Activated CD4-positive, alpha-beta memory T cell treated with anti-CD3 and anti-CD28 coated beads for 36 hours (primary cell): ENCODE data around the gene PPP1R12B. TPM values are rescaled to one million over a fixed set of nuclear protein-coding genes. Genes with fewer than 3 reads are reported as not detected.
"Not testable (repeated sequence)": the region's sequence is repeated elsewhere in the genome, so short reads cannot be mapped to it uniquely, and the experiment has no call there.

ENCODE experiments used
- CTCF ChIA-PET: fragments of 350-600 bp; sonication (Branson Sonifier 250); formaldehyde crosslinking; loops from one replicate; lab custom pipeline; 2021; ENCODE audit warnings: antibody characterized with exemption, inconsistent platforms; lab: Charles Lee
- POLR2A ChIA-PET: fragments of 350-600 bp; sonication (Branson Sonifier 250); formaldehyde crosslinking; loops from one replicate; lab custom pipeline; 2021; ENCODE audit warnings: antibody characterized with exemption; lab: Charles Lee
- DNase-seq: peaks from one replicate; pipeline ENCODE4 v3.0.0-alpha.2; 2020
- H3K27ac Mint-ChIP-seq: one replicate; pipeline ENCODE4 v1.8.0; 2021; ENCODE audit warnings: mixed read lengths
- H3K27me3 Mint-ChIP-seq: one replicate; pipeline ENCODE4 v1.8.0; 2021; ENCODE audit warnings: mixed read lengths
- H3K36me3 Mint-ChIP-seq: one replicate; pipeline ENCODE4 v1.8.0; 2021; ENCODE audit warnings: mixed read lengths
- H3K4me1 Mint-ChIP-seq: one replicate; pipeline ENCODE4 v1.8.0; 2021; ENCODE audit warnings: low read depth, mixed read lengths
- H3K4me3 Mint-ChIP-seq: one replicate; pipeline ENCODE4 v1.8.0; 2021; ENCODE audit warnings: mild to moderate bottlenecking, mixed read lengths
- H3K9me3 Mint-ChIP-seq: one replicate; pipeline ENCODE4 v1.8.0; 2021; ENCODE audit warnings: mixed read lengths
- intact Hi-C: fragments of 100-400 bp; cut with micrococcal nuclease; formaldehyde crosslinking; loops from one replicate; pipeline ENCODE4 v1.15.1; 2023
- total RNA-seq, 2 experiments: library from RNA; stranded (reverse); gene quantifications; one replicate each; pipeline ENCODE4 v1.2.3, GENCODE V29; 2021

Gene PPP1R12B
- total RNA-seq, 2 experiments from 2014 or later = 8.2 to 8.6 TPM

- peak overlapping the region; percentile 18 for H3K27ac Mint-ChIP-seq
- CTCF ChIA-PET = interaction anchor here (1.0 to 1.4 kb wide), 2 partner anchors 159 to 437 kb away, joined by 3 read pairs; no protein-coding TSS in a partner anchor
- H3K9me3 Mint-ChIP-seq = no peaks in the 10 kb centered on the region
- H3K4me1 Mint-ChIP-seq = peaks cover 27% of the 10 kb centered on the region
- intact Hi-C loops = loop anchor here (2.0 to 10.0 kb wide), 7 partner anchors 55 to 975 kb away; partner anchors contain the start of genes RABIF and TIMM17A
- POLR2A ChIA-PET = interaction anchor here (0.9 to 1.1 kb wide), 2 partner anchors 11 to 189 kb away, joined by 3 to 4 read pairs; partner anchors contain the start of gene PTPN7
- no peaks in the 10 kb centered on the region for H3K27me3 Mint-ChIP-seq
- no peaks in the 10 kb centered on the region for H3K36me3 Mint-ChIP-seq
- peak; percentile 17 for DNase-seq
- H3K4me3 Mint-ChIP-seq = peak overlapping the region; percentile 81
Measured at GRCh38 chr1:202349206-202349928, 868 bp downstream of the PPP1R12B start.

- Mint-ChIP-seq H3K4me3 (no peak overlapping the region), H3K9me3 (no peaks in the 10 kb centered on the region)
Measured at GRCh38 chr1:202351725-202352124, 3.2 kb downstream of the PPP1R12B start.

GRCh38 chr1:202352583-202353197 is 4.2 kb downstream of the PPP1R12B start:
- H3K4me3 Mint-ChIP-seq, intact Hi-C loops, H3K9me3 Mint-ChIP-seq, POLR2A ChIA-PET, H3K27ac Mint-ChIP-seq, H3K27me3 Mint-ChIP-seq, H3K36me3 Mint-ChIP-seq, CTCF ChIA-PET, DNase-seq: not testable (repeated sequence)
- H3K4me1 Mint-ChIP-seq = peaks cover 25% of the 10 kb centered on the region

More at GRCh38 chr1:202351725-202352124, 3.2 kb downstream of the PPP1R12B start:
- no peaks in the 10 kb centered on the region for H3K27me3 Mint-ChIP-seq
- no peaks in the 10 kb centered on the region for H3K36me3 Mint-ChIP-seq
- H3K4me1 Mint-ChIP-seq = peaks cover 27% of the 10 kb centered on the region
- no peak for DNase-seq
- CTCF ChIA-PET = interaction anchor here (0.6 to 1.1 kb wide), 3 partner anchors 9 to 232 kb away, joined by 3 to 4 read pairs (median 4); no protein-coding TSS in a partner anchor
- intact Hi-C loops = no loop called here
- H3K27ac Mint-ChIP-seq = no peak overlapping the region
- POLR2A ChIA-PET = no interaction called here

GRCh38 chr1:202355944-202356553 is 7.5 kb downstream of the PPP1R12B start:
- POLR2A ChIA-PET = no interaction called here
- CTCF ChIA-PET = no interaction called here
- H3K4me1 Mint-ChIP-seq = peaks cover 12% of the 10 kb centered on the region

GRCh38 chr1:202357506-202357905 is 9.0 kb downstream of the PPP1R12B start:
- ChIA-PET CTCF (no interaction called here), POLR2A (no interaction called here)
- Mint-ChIP-seq H3K27me3 (no peaks in the 10 kb centered on the region), H3K9me3 (no peaks in the 10 kb centered on the region), H3K27ac (no peak overlapping the region), H3K36me3 (no peaks in the 10 kb centered on the region), H3K4me1 (peaks cover 8% of the 10 kb centered on the region), H3K4me3 (no peak overlapping the region)
- DNase-seq = no peak
- intact Hi-C loops = no loop called here

More at GRCh38 chr1:202355944-202356553, 7.5 kb downstream of the PPP1R12B start:
- Mint-ChIP-seq H3K27ac (no peak overlapping the region), H3K9me3 (no peaks in the 10 kb centered on the region), H3K36me3 (no peaks in the 10 kb centered on the region), H3K27me3 (no peaks in the 10 kb centered on the region), H3K4me3 (no peak overlapping the region)
- intact Hi-C loops = no loop called here
- DNase-seq = no peak

- DNase-seq = no peak
- intact Hi-C loops = no loop called here
- no peaks in the 10 kb centered on the region for H3K36me3 Mint-ChIP-seq
- no peak overlapping the region for H3K27ac Mint-ChIP-seq
- no peak overlapping the region for H3K4me3 Mint-ChIP-seq
- CTCF ChIA-PET = no interaction called here
- H3K27me3 Mint-ChIP-seq = no peaks in the 10 kb centered on the region
- POLR2A ChIA-PET = no interaction called here
- H3K4me1 Mint-ChIP-seq = peaks cover 2% of the 10 kb centered on the region
- no peaks in the 10 kb centered on the region for H3K9me3 Mint-ChIP-seq
Measured at GRCh38 chr1:202361224-202361623, 12.7 kb downstream of the PPP1R12B start.

GRCh38 chr1:202361701-202362100 is 13.2 kb downstream of the PPP1R12B start:
- no peak for DNase-seq
- Mint-ChIP-seq H3K9me3 (no peaks in the 10 kb centered on the region), H3K4me3 (no peak overlapping the region), H3K27me3 (no peaks in the 10 kb centered on the region), H3K4me1 (peaks cover 2% of the 10 kb centered on the region), H3K36me3 (no peaks in the 10 kb centered on the region), H3K27ac (no peak overlapping the region)
- intact Hi-C loops = no loop called here
- POLR2A ChIA-PET = no interaction called here
- CTCF ChIA-PET = no interaction called here

- no peaks in the 10 kb centered on the region for H3K9me3 Mint-ChIP-seq
- intact Hi-C loops = no loop called here
- CTCF ChIA-PET = no interaction called here
- no peak overlapping the region for H3K27ac Mint-ChIP-seq
- no peaks in the 10 kb centered on the region for H3K27me3 Mint-ChIP-seq
- no peak for DNase-seq
- no peaks in the 10 kb centered on the region for H3K36me3 Mint-ChIP-seq
- H3K4me1 Mint-ChIP-seq = peaks cover 2% of the 10 kb centered on the region
- H3K4me3 Mint-ChIP-seq = no peak overlapping the region
- POLR2A ChIA-PET = no interaction called here
Measured at GRCh38 chr1:202362212-202362611, 13.7 kb downstream of the PPP1R12B start.

GRCh38 chr1:202365092-202365815 is 16.8 kb downstream of the PPP1R12B start:
- Mint-ChIP-seq H3K36me3 (no peaks in the 10 kb centered on the region), H3K4me3 (no peak overlapping the region), H3K27me3 (no peaks in the 10 kb centered on the region), H3K9me3 (no peaks in the 10 kb centered on the region), H3K27ac (no peak overlapping the region), H3K4me1 (peaks cover 2% of the 10 kb centered on the region)
- POLR2A ChIA-PET = no interaction called here
- no peak for DNase-seq
- intact Hi-C loops = no loop called here
- CTCF ChIA-PET = no interaction called here

GRCh38 chr1:202367271-202367670 is 18.8 kb downstream of the PPP1R12B start:
- no peaks in the 10 kb centered on the region for H3K36me3 Mint-ChIP-seq
- intact Hi-C loops = no loop called here
- H3K27me3 Mint-ChIP-seq = no peaks in the 10 kb centered on the region
- CTCF ChIA-PET = no interaction called here
- peaks cover under 1% of the 10 kb centered on the region for H3K4me1 Mint-ChIP-seq
- H3K9me3 Mint-ChIP-seq = no peaks in the 10 kb centered on the region
- no peak for DNase-seq
- no peak overlapping the region for H3K4me3 Mint-ChIP-seq
- no peak overlapping the region for H3K27ac Mint-ChIP-seq
- POLR2A ChIA-PET = no interaction called here

GRCh38 chr1:202370906-202371305 is 22.4 kb downstream of the PPP1R12B start:
- DNase-seq, CTCF ChIA-PET, H3K4me1 Mint-ChIP-seq, H3K36me3 Mint-ChIP-seq, intact Hi-C loops, H3K4me3 Mint-ChIP-seq, H3K9me3 Mint-ChIP-seq, H3K27me3 Mint-ChIP-seq, H3K27ac Mint-ChIP-seq, POLR2A ChIA-PET: not testable (repeated sequence)

- Mint-ChIP-seq H3K36me3 (peaks cover 5% of the 10 kb centered on the region), H3K27ac (no peak overlapping the region), H3K9me3 (no peaks in the 10 kb centered on the region), H3K4me1 (peaks cover 10% of the 10 kb centered on the region), H3K4me3 (no peak overlapping the region), H3K27me3 (no peaks in the 10 kb centered on the region)
- DNase-seq = no peak
- POLR2A ChIA-PET = no interaction called here
- CTCF ChIA-PET = no interaction called here
- intact Hi-C loops = no loop called here
Measured at GRCh38 chr1:202374099-202374498, 25.6 kb downstream of the PPP1R12B start.
